Measurements from ENCODE around the gene ZRANB3. TPM values are rescaled to one million over a fixed set of nuclear protein-coding genes. Genes with fewer than 3 reads are reported as not detected.

Gene ZRANB3
- polyA plus RNA-seq, 1 experiment = 3.3 TPM

DNA sequence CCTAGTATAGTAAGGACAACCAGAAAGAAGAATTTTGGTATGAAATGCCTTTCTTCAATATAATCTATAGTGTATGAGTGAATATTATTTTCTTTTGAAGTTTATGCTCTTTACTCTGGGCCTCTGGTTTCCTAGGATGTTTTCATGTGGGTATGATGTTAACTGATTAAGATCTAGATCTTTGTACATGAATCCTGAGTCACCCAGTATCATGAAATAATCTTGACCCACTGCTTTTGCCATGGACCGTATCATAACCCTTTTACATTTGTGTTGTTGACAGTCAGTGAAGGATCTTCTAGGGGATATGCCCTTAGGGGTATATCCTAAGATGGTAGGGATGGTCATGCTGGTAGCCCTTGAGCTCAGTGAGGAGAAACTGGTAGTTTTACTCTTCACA, 378.7 kb downstream of the ZRANB3 start:
- DNase-seq (ENCODE audit: low read depth) = no peak
- H3K27me3 ChIP-seq (ENCODE audit: control insufficient read depth, insufficient read depth, low read length) = no peaks in the 10 kb centered on the region
- CTCF ChIA-PET = interaction anchor here (0.6 to 1.8 kb wide), 2 partner anchors 11 to 15 kb away, joined by 3 to 5 read pairs; no protein-coding TSS in a partner anchor
- TF ChIP-seq, protein P1, sequence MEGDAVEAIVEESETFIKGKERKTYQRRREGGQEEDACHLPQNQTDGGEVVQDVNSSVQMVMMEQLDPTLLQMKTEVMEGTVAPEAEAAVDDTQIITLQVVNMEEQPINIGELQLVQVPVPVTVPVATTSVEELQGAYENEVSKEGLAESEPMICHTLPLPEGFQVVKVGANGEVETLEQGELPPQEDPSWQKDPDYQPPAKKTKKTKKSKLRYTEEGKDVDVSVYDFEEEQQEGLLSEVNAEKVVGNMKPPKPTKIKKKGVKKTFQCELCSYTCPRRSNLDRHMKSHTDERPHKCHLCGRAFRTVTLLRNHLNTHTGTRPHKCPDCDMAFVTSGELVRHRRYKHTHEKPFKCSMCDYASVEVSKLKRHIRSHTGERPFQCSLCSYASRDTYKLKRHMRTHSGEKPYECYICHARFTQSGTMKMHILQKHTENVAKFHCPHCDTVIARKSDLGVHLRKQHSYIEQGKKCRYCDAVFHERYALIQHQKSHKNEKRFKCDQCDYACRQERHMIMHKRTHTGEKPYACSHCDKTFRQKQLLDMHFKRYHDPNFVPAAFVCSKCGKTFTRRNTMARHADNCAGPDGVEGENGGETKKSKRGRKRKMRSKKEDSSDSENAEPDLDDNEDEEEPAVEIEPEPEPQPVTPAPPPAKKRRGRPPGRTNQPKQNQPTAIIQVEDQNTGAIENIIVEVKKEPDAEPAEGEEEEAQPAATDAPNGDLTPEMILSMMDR (IDR thresholded peaks at IDR 0.05; ENCODE audit: insufficient read depth, low read depth, low read length) = no peak
- no peak overlapping the region for H3K4me3 ChIP-seq (ENCODE audit: low read depth, low read length)
- H3K36me3 ChIP-seq (ENCODE audit: control insufficient read depth, insufficient read depth, low read length) = peaks cover 11% of the 10 kb centered on the region
- POLR2A ChIA-PET = no interaction called here

DNA sequence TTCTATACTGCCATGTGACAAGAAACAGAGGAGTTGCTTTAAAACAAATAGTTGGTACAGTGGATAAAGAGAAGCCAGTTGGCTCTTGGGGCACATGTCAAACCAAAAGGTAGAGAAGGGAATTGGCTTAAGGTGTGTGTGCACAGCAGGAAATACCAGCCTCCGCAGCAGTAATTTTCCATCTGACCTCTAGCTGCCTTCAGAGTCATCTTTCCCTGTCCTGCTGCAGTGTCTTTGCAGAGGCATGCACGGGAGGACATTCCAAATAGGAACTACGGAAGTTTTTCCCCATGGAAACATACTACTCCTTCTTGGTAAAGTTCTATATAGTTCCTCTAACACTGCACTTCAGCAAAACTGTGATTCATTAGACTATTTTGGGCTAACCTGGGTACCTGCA, 379.4 kb downstream of the ZRANB3 start:
- H3K4me3 ChIP-seq (ENCODE audit: low read depth, low read length) = no peak overlapping the region
- ChIA-PET CTCF (interaction anchor here (1.8 kb wide), 1 partner anchor 12 kb away, joined by 5 read pairs; no protein-coding TSS in a partner anchor), POLR2A (no interaction called here)
- H3K36me3 ChIP-seq (ENCODE audit: control insufficient read depth, insufficient read depth, low read length) = peaks cover 11% of the 10 kb centered on the region
- no peak for DNase-seq (ENCODE audit: low read depth)
- H3K27me3 ChIP-seq (ENCODE audit: control insufficient read depth, insufficient read depth, low read length) = no peaks in the 10 kb centered on the region
- TF ChIP-seq, protein P1 (IDR thresholded peaks at IDR 0.05; ENCODE audit: insufficient read depth, low read depth, low read length) = no peak

DNA sequence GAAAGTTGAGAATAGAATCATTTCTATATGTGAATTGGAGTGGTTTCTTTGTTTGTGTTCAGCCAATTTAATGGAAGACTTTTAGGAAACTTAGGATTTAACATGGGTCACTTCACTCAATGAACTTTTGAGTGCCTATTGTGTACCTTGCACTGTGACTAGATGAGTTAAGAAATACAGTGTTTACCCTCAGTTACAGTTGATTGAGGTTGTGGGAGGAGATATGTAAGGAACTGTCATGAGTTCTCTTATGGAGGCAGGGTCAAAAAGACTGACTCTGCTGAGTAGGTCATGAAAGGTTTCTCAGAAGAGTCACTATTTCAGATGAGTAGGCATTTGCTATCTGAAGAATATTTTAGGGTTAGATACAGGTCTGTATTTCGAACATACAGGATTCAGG, 380.3 kb downstream of the ZRANB3 start:
- H3K27me3 ChIP-seq (ENCODE audit: control insufficient read depth, insufficient read depth, low read length) = no peaks in the 10 kb centered on the region
- no peak overlapping the region for H3K4me3 ChIP-seq (ENCODE audit: low read depth, low read length)
- H3K36me3 ChIP-seq (ENCODE audit: control insufficient read depth, insufficient read depth, low read length) = peaks cover 10% of the 10 kb centered on the region
- CTCF ChIA-PET = interaction anchor here (1.8 kb wide), 1 partner anchor 13 kb away, joined by 5 read pairs; no protein-coding TSS in a partner anchor
- TF ChIP-seq, protein P1 (IDR thresholded peaks at IDR 0.05; ENCODE audit: insufficient read depth, low read depth, low read length) = no peak
- POLR2A ChIA-PET = no interaction called here
- no peak for DNase-seq (ENCODE audit: low read depth)

DNA sequence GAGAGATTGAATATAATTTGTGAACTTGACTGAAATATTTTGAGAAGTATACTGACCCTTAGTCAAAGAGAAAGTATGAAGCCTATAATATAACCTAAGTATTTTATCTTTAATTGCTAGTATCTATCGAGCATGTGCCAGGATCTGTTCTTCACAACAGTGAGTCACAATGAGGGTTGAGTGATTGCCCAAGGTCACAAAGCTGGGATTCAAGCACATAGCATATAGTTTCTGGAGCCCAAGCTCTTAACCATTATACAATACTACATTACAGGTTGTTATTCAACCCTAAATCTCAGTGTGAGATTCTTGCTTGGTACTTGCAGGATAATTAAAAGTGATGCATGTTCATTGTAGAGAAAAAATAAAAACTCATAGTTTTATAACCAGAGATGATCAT, 381.8 kb downstream of the ZRANB3 start:
- ChIA-PET CTCF (interaction anchor here (1.0 kb wide), 1 partner anchor 17 kb away, joined by 3 read pairs; no protein-coding TSS in a partner anchor), POLR2A (no interaction called here)
- no peak overlapping the region for H3K4me3 ChIP-seq (ENCODE audit: low read depth, low read length)
- TF ChIP-seq, protein P1 (IDR thresholded peaks at IDR 0.05; ENCODE audit: insufficient read depth, low read depth, low read length) = no peak
- peaks cover 9% of the 10 kb centered on the region for H3K36me3 ChIP-seq (ENCODE audit: control insufficient read depth, insufficient read depth, low read length)
- no peak for DNase-seq (ENCODE audit: low read depth)
- H3K27me3 ChIP-seq (ENCODE audit: control insufficient read depth, insufficient read depth, low read length) = no peaks in the 10 kb centered on the region

DNA sequence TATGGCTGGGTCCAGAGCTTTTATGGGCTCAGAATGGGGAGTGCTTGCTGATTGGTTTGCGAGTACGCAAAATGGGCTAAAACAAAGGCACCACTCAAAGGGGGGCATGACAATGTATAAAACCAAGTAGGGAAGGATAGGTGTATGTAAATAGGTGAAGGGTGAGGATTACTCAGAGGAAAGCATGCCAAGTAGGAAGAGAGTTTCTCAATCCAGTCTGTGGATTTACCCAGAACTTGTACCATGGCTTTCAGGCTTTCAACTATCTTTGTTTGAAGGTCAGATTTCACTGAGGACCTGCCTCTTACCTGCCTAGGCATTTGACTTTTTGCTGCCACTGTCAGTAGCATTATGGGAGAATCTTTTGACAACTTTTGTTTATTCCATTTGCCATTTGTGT, 386.7 kb downstream of the ZRANB3 start:
- Histone ChIP-seq H3K4me3 (ENCODE audit: low read depth, low read length) (no peak overlapping the region), H3K36me3 (ENCODE audit: control insufficient read depth, insufficient read depth, low read length) (peaks cover 3% of the 10 kb centered on the region), H3K27me3 (ENCODE audit: control insufficient read depth, insufficient read depth, low read length) (no peaks in the 10 kb centered on the region)
- no peak for DNase-seq (ENCODE audit: low read depth)
- CTCF ChIA-PET = interaction anchor here (0.6 kb wide), 1 partner anchor 20 kb away, joined by 3 read pairs; no protein-coding TSS in a partner anchor
- TF ChIP-seq, protein P1 (IDR thresholded peaks at IDR 0.05; ENCODE audit: insufficient read depth, low read depth, low read length) = no peak
- POLR2A ChIA-PET = no interaction called here

Measured in BJ (cell line).